ENCODE data around the gene MYL9. TPM values are rescaled to one million over a fixed set of nuclear protein-coding genes. Genes with fewer than 3 reads are reported as not detected.

Gene MYL9
- total and polyA plus RNA-seq, 10 of the 15 experiments (the other 5 are each of a cell fraction or from before 2014, with no cell fraction given): 0.28 to 1.7 (median 0.63) TPM; not detected in 3

DNA sequence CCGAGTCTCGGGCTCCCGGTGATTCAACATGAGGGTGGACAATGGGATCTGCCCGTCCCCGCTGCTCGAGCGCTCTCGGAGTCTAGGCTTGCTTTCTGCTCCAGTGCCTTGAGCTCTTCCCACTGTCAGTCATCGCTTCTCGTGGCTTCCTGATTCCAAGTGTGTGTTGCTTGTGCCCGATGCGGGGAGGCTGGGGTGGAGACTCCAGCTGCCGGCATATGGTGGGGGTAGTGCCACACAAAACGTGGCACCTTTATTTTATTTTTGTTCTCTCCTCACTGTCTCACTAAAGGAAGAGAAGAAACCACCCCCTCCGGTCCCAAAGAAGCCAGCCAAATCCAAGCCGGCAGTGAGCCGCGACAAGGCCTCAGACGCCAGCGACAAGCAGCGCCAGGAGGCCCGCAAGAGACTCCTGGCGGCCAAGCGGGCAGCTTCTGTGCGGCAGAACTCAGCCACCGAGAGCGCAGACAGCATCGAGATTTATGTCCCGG lies 14.8 kb upstream of the MYL9 start:
- POLR2A ChIA-PET: interaction anchor here (0.9 kb wide), 1 partner anchor 11 kb away, joined by 6 read pairs; no protein-coding TSS in a partner anchor
- no peak for ATAC-seq
- no peak for FAIRE-seq
- H3K4me1 ChIP-seq (ENCODE audit: control insufficient read depth, insufficient read depth, low read length): peaks cover 2% of the 10 kb centered on the region; the same call in 1 of the 2 replicates
- no TSS peak for BruUV-seq (replicated peaks)
- TF ChIP-seq EZH2 (IDR thresholded peaks at IDR 0.05; ENCODE audit: borderline replicate concordance, control insufficient read depth, low read depth, low read length) (no peak), EP300 (IDR thresholded peaks at IDR 0.05; ENCODE audit: borderline replicate concordance in 1 of 2, control insufficient read depth in 1 of 2, low read depth in 2 of 2, low read length in 2 of 2) (no peak), RCOR1 (conservative IDR thresholded peaks at IDR 0.05; ENCODE audit: low read depth, low read length) (no peak), HDAC6 (IDR thresholded peaks at IDR 0.05; ENCODE audit: unreplicated experiment) (no peak), JUND (IDR thresholded peaks at IDR 0.05; ENCODE audit: low read depth, low read length) (no peak), RB1 (IDR thresholded peaks at IDR 0.05; ENCODE audit: borderline replicate concordance) (no peak)
- DNase-seq (ENCODE audit: low read depth, low spot score): no peak
- H3K27ac ChIP-seq (ENCODE audit: control insufficient read depth, insufficient read depth): no peak overlapping the region
- H3K9me3 ChIP-seq (replicated peaks; ENCODE audit: control insufficient read depth, insufficient read depth, low read length): no peaks in the 10 kb centered on the region
- H3K27me3 ChIP-seq (replicated peaks in 1 of 2; ENCODE audit: control insufficient read depth in 2 of 2, insufficient read depth in 2 of 2, low read length in 1 of 2): no peaks in the 10 kb centered on the region
- no peak overlapping the region for H2AFZ ChIP-seq (ENCODE audit: control insufficient read depth, low read depth, low read length)
- RAD21 ChIA-PET (ENCODE audit: unreplicated experiment): no interaction called here
- in situ Hi-C loops (cut with MboI): no loop called here
- H3K4me2 ChIP-seq (ENCODE audit: control insufficient read depth, insufficient read depth): no peak overlapping the region
- intact Hi-C loops (cut with micrococcal nuclease; ENCODE audit: unreplicated experiment): no loop called here
- H3K4me3 ChIP-seq: no peak overlapping the region
- H3K9ac ChIP-seq (ENCODE audit: control insufficient read depth, insufficient read depth, low read length): no peak overlapping the region
- SMC1A ChIA-PET (ENCODE audit: uncharacterized antibody, unreplicated experiment): no interaction called here
- CTCF ChIA-PET: no interaction called here
- H3K36me3 ChIP-seq (ENCODE audit: control insufficient read depth in 2 of 2, insufficient read depth in 2 of 2, low read length in 1 of 2): peaks cover 9 to 13% of the 10 kb centered on the region in 2 experiments; a peak in 3 of 4 replicates
- H3K79me2 ChIP-seq (ENCODE audit: control insufficient read depth, insufficient read depth, low read length): no peaks in the 10 kb centered on the region
- H4K20me1 ChIP-seq (ENCODE audit: control insufficient read depth, insufficient read depth): no peaks in the 10 kb centered on the region
- 95% methylated on average over 29 of the region's 29 CpGs for WGBS (ENCODE audit: insufficient coverage, insufficient replicate concordance, low lambda C conversion rate, missing lambda C conversion rate)

All from GM12878 (cell line).